Kidney capillary endothelial cell (primary cell): ENCODE measurements around the gene OSGIN1.

Experiments used
- DNase-seq: peaks from one replicate; pipeline ENCODE4 v3.0.0-alpha.2; 2018; ENCODE audit warnings: low spot score

The OSGIN1 gene

DNA sequence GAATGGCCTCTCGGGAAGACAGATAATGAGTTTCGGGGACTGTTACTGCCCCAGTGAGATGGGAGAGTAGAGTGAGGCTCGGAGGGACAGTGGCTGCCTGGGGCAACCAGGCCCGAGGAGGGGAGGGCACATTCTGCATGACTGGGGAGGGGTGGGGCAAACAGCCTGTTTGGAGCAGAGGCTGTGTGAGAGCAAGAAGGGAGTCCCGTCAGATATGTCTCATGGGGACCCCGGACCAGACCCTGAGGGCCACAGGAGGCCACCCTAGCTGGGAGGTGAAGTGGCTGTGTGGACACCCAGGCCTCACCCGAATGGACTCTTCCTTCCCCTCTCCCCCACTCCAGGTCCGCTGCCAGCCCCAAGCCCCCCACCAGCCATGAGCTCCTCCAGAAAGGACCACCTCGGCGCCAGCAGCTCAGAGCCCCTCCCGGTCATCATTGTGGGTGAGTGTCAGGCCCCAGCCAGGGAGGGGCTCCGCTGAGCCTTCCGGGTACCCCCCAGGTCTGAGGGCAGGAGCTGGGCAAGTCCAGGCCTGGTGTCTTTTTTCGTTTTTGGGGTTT, 4.3 kb downstream of the OSGIN1 start:
- DNase-seq: no peak

DNA sequence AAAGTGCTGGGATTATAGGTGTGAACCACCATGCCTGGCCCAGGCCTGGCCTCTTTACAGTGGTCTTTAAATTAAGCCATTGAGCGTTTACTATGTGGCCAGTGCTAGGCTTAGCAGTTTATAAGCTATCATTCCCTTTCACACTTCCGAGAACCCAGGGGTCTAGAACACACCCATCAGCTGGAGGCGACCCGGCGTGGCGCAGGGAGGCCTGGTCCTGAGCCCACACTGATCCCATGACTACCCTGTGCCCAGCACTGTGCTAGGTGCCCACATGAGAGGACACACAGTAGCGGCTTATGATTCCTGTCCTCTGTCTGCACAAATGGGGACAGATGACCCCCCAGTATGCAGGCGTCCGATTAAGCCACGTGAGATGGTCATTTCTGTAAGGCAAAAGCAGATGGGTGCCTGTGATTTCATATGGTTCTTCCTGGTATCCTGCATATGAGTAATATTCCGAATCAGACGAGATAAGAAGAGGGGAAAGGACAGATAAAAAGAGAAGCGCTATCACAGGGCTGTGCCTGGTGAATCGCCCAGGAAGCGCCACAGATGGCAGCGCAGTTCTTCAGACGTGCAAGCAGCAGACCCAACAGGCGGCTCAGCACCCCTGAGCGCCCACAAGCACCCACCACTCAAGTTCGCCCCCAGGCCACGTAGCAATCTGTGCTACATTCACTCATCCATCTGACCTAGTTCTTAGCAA, 5.3 kb downstream of the OSGIN1 start:
- no peak for DNase-seq

DNA sequence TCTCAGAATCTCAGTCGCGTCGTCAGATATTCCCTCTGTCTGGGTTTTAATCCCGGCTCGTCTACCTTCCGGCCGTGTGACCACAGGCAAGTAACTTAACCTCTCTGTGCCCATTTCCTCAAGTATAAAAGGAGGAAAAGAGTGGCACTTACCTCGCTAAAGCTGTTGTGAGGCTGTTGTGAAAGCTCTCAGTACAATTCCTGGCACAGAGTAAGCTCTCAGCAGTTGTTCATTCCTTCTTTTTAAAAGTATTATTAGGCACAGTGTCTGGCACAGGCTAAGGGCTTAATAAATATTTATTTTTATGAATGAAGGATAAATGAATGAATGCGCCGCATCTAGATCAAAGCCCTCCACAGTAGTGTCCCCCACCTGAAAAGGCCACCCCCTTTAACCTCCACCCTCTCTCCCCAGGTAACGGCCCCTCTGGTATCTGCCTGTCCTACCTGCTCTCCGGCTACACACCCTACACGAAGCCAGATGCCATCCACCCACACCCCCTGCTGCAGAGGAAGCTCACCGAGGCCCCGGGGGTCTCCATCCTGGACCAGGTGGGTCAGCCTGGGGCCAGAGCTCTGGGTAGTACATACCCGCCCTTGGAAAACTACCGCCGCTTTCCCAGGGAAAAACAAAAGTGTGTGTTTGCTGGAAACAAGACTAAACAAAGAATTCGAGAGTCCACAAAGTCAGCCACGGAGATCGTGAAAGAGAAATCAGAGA, 6.0 kb downstream of the OSGIN1 start:
- no peak for DNase-seq

- no peak for DNase-seq
Observed at GRCh38 chr16:83959656-83960434, 6.8 kb downstream of the OSGIN1 start.

- no peak for DNase-seq
Observed at GRCh38 chr16:83960521-83961249, 7.6 kb downstream of the OSGIN1 start.

- DNase-seq: no peak
Observed at GRCh38 chr16:83961591-83961990, 8.6 kb downstream of the OSGIN1 start.

- DNase-seq: no peak
Observed at GRCh38 chr16:83963277-83964119, 10.5 kb downstream of the OSGIN1 start.

GRCh38 chr16:83964684-83965443, 11.8 kb downstream of the OSGIN1 start:
- DNase-seq: no peak

GRCh38 chr16:83965444-83966152, 12.6 kb downstream of the OSGIN1 start:
- DNase-seq: no peak

DNA sequence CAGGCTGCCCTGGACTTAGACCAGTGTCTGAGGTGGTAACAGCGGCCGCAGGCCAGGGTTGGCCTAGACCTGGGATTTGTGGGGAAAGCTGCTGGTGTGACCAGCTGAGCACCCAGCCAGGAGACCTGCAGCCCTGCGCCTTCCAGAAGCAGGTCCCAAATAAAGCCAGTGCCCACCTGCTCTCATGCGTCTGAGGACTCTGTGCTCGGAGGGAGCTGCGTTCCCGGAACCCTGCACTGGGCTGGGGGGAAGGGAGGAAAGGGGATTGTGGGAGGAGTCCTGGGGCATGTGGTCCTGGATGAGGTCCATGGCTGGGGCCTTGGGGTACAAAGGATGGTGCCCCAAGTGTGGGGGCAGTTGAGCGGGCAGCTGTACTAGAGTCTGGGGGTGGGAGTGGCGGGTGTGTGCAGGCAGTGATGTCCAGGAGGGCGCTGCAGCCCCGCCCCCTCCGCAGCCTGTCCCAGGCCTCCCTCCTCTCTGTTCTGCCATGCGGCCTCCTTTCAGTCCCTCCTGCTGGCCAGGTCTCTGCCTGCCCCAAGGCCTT, 13.2 kb downstream of the OSGIN1 start:
- no peak for DNase-seq

DNA sequence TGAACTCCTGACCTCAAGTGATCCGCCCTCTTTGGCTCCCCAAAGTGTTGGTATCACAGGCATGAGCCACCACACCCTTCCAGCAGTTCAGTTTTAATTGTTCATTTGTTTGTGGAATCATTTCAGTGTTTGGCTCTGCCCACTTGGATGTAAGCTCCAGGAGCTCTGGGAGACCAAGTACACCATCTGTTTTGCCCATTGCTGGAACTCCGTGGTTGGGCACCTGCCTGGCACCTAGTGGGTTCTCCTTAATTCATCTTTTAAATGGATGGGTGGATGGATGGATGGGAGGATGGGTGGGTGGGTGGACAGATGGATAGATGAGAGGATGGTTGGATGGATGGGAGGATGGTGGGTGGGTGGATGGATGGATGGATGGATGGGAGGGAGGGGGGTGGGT, 14.1 kb downstream of the OSGIN1 start:
- no peak for DNase-seq

- DNase-seq: peak; percentile 29
Observed at GRCh38 chr16:83967838-83968305, 14.8 kb downstream of the OSGIN1 start, which contains the start of gene NECAB2. NECAB2 (plus strand) TSS chr16:83968244; CDS start chr16:83968649, 405 bp downstream.

- DNase-seq: no peak
Observed at GRCh38 chr16:83968306-83968851, 15.3 kb downstream of the OSGIN1 start.

DNA sequence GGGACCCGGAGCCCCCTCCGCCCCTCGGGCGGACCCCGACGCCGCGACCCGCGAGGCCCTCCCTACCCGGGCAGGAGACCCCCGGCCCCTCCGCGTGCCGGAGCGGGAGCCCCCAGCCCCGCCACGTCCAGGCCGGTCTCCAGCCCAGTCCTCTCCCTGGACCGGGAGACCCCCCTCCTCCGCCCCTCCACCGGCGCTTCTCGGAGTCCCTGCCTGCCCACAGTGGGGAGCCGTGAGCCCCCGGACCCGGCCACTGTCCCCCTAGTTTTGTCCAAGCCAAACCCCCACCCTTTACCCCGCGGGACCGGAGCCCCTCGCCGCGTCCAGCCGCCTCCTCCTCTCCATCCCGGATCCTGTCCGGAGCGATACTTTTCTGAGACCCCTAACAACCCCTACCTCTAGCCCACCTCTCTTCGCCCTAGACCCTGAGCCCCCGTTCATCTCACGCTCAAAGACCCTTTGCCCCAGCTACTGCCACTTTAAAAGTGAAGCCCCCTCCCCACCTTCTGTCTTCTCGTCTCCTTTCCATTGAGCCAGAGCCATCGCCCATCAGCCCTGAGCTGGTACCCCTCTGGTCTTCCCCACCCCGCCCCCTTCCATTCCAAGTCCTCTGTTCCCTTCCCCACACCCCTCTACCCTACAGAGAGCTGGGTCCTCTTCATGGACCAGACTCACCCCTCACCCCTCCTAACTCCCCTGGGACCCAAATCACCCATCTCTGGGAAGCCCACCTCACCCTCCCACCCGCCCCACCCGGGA, 16.0 kb downstream of the OSGIN1 start:
- no peak for DNase-seq

- no peak for DNase-seq
Observed at GRCh38 chr16:83969771-83970429, 16.9 kb downstream of the OSGIN1 start.

GRCh38 chr16:83970430-83970815, 17.4 kb downstream of the OSGIN1 start:
- DNase-seq: no peak
